Lung (tissue), 12 donors: Measurements from ENCODE around the gene LBHD1. TPM values are rescaled to one million over a fixed set of nuclear protein-coding genes. Genes with fewer than 3 reads are reported as not detected.
A peak's percentile ranks its signal among the peaks of the same experiment; 100 is the strongest.

ENCODE experiments used
- ATAC-seq: fragments of 200-7000 bp; cut with Tn5 transposase; one replicate; pipeline ENCODE4 v1.9.1; 2020; ENCODE audit warnings: moderate number of reproducible peaks; ENCODE audit not compliant: insufficient read depth, low FRiP score
- DNase-seq, 3 donors: peaks; one replicate each; pipeline ENCODE4 v3.0.0-alpha.2; 2013 to 2017
- H3K27ac ChIP-seq, 2 donors: one replicate each; pipeline ENCODE4 v1.5.1; 2013; ENCODE audit warnings: mild to moderate bottlenecking in 2 of 2, moderate library complexity in 2 of 2, control low read depth in 1 of 2, inconsistent platforms in 1 of 2, low read depth in 1 of 2, low read length in 1 of 2
- H3K27me3 ChIP-seq, 3 donors: one replicate each; pipeline ENCODE4 v1.5.1; 2013; ENCODE audit warnings: low read length in 2 of 3; ENCODE audit not compliant: control insufficient read depth in 3 of 3, insufficient read depth in 3 of 3
- H3K36me3 ChIP-seq, 4 donors: one replicate each; pipeline ENCODE4 v1.5.1; 2013; ENCODE audit warnings: low read length in 4 of 4, mild to moderate bottlenecking in 1 of 4, moderate library complexity in 1 of 4; ENCODE audit not compliant: control insufficient read depth in 4 of 4, insufficient read depth in 4 of 4
- H3K4me1 ChIP-seq, 5 donors: one replicate each; pipeline ENCODE4 v1.5.1; 2013; ENCODE audit warnings: low read length in 5 of 5, mild to moderate bottlenecking in 2 of 5, moderate library complexity in 1 of 5; ENCODE audit not compliant: control insufficient read depth in 5 of 5, insufficient read depth in 5 of 5
- H3K4me3 ChIP-seq: one replicate; pipeline ENCODE4 v1.5.1; 2013; ENCODE audit warnings: mild to moderate bottlenecking, control low read depth, moderate library complexity
- H3K9ac ChIP-seq, 2 donors: one replicate each; pipeline ENCODE4 v1.5.1; 2013; ENCODE audit warnings: low read length in 2 of 2, control low read depth in 1 of 2; ENCODE audit not compliant: insufficient read depth in 1 of 2
- H3K9me3 ChIP-seq, 4 donors: one replicate each; pipeline ENCODE4 v1.5.1; 2013; ENCODE audit warnings: low read length in 3 of 4, mild to moderate bottlenecking in 1 of 4, moderate library complexity in 1 of 4; ENCODE audit not compliant: control insufficient read depth in 4 of 4, insufficient read depth in 3 of 4
- CTCF ChIP-seq: IDR thresholded peaks from 2 replicates; pipeline ENCODE4 v1.5.1; 2012; ENCODE audit warnings: mild to moderate bottlenecking; ENCODE audit errors: control extremely low read depth, extremely low read depth
- WGBS, 2 donors: extraction: QIAGEN DNeasy Blood & Tissue Kit; methylation state at CpG; one replicate each; pipeline ENCODE4 v1.1.7; 2013; 5-methylcytosine and 5-hydroxymethylcytosine counted together
- polyA plus RNA-seq, 2 donors: library from polyadenylated mRNA; stranded (reverse); fragments of 200-250 nt; gene quantifications; one replicate each; pipeline ENCODE4 v1.2.1, GENCODE V29; 2013
- total RNA-seq, 2 donors: library from RNA; depleted of rRNA in 1 of 2; stranded (reverse); fragments of >200 nt in 1 of 2; gene quantifications; one replicate each; pipeline ENCODE4 v1.2.1, GENCODE V29; 2014 to 2021
- donor health status: control.
- donor health status: control.
- donor health status: Bipolar disorder and iron deficiency.
- donor health status: healthy.
- donor health status: DM: yes; HTN: yes; CAD: no.

The LBHD1 gene
- total and polyA plus RNA-seq, 4 donors, result 4.4 to 8.9 (median 5.1) TPM

GRCh38 chr11:62709247-62710000 is 37.4 kb upstream of the LBHD1 start:
- peaks cover 8 to 20% (median 13%) of the 10 kb centered on the region in 4 donors for H3K36me3 ChIP-seq
- peak overlapping the region; percentile 94 to 99 for H3K27ac ChIP-seq
- peaks cover 5 to 47% (median 17%) of the 10 kb centered on the region in 5 donors for H3K4me1 ChIP-seq
- ATAC-seq (peak; percentile 78), DNase-seq (peak; percentile 99 to 100 (median 99))
- peak overlapping the region; percentile 50 for H3K4me3 ChIP-seq
- peak; percentile 3 for TF ChIP-seq CTCF
- H3K9ac ChIP-seq, result peak overlapping the region; percentile 63 to 98
- H3K27me3 ChIP-seq, result no peaks in the 10 kb centered on the region
- no peaks in the 10 kb centered on the region for H3K9me3 ChIP-seq
- 0 to 1% methylated on average over 46 to 47 of the region's 47 CpGs for WGBS, 2 donors

GRCh38 chr11:62708793-62709192 is 36.7 kb upstream of the LBHD1 start:
- H3K4me3 ChIP-seq, result peak overlapping the region; percentile 9
- H3K4me1 ChIP-seq, result peaks cover 1 to 47% (median 17%) of the 10 kb centered on the region in 5 donors
- DNase-seq (no peak), ATAC-seq (no peak)
- WGBS, 2 donors, result 2 to 3% methylated on average over 7 of the region's 7 CpGs
- H3K9ac ChIP-seq, result peak overlapping the region; percentile 63 to 98
- peaks cover 2 to 16% (median 8%) of the 10 kb centered on the region in 4 donors for H3K36me3 ChIP-seq
- no peaks in the 10 kb centered on the region for H3K27me3 ChIP-seq
- TF ChIP-seq CTCF, result no peak
- H3K9me3 ChIP-seq, result no peaks in the 10 kb centered on the region
- H3K27ac ChIP-seq, result peak overlapping the region; percentile 91 to 99

GRCh38 chr11:62708392-62708791 is 36.3 kb upstream of the LBHD1 start:
- Histone ChIP-seq H3K36me3 (peaks cover 0 to 16% (median 7%) of the 10 kb centered on the region in 4 donors), H3K4me3 (no peak overlapping the region), H3K9me3 (no peaks in the 10 kb centered on the region), H3K27me3 (no peaks in the 10 kb centered on the region), H3K4me1 (peaks cover 0 to 47% (median 17%) of the 10 kb centered on the region in 5 donors), H3K9ac (peak overlapping the region; percentile 63 to 98), H3K27ac (peak overlapping the region in 1 of 2 donors; percentile 99)
- 81 to 87% methylated on average over 5 of the region's 5 CpGs for WGBS, 2 donors
- DNase-seq (peak in 1 of 3 donors; percentile 14), ATAC-seq (no peak)
- TF ChIP-seq CTCF, result no peak
